ENCODE results near the gene KLHL11. TPM values are rescaled to one million over a fixed set of nuclear protein-coding genes. Genes with fewer than 3 reads are reported as not detected.

The KLHL11 gene, protein sequence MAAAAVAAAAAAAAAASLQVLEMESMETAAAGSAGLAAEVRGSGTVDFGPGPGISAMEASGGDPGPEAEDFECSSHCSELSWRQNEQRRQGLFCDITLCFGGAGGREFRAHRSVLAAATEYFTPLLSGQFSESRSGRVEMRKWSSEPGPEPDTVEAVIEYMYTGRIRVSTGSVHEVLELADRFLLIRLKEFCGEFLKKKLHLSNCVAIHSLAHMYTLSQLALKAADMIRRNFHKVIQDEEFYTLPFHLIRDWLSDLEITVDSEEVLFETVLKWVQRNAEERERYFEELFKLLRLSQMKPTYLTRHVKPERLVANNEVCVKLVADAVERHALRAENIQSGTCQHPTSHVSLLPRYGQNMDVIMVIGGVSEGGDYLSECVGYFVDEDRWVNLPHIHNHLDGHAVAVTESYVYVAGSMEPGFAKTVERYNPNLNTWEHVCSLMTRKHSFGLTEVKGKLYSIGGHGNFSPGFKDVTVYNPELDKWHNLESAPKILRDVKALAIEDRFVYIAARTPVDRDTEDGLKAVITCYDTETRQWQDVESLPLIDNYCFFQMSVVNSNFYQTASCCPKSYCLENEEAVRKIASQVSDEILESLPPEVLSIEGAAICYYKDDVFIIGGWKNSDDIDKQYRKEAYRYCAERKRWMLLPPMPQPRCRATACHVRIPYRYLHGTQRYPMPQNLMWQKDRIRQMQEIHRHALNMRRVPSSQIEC
- total RNA-seq = 13.9 and 16.4 TPM in 2 replicates

DNA sequence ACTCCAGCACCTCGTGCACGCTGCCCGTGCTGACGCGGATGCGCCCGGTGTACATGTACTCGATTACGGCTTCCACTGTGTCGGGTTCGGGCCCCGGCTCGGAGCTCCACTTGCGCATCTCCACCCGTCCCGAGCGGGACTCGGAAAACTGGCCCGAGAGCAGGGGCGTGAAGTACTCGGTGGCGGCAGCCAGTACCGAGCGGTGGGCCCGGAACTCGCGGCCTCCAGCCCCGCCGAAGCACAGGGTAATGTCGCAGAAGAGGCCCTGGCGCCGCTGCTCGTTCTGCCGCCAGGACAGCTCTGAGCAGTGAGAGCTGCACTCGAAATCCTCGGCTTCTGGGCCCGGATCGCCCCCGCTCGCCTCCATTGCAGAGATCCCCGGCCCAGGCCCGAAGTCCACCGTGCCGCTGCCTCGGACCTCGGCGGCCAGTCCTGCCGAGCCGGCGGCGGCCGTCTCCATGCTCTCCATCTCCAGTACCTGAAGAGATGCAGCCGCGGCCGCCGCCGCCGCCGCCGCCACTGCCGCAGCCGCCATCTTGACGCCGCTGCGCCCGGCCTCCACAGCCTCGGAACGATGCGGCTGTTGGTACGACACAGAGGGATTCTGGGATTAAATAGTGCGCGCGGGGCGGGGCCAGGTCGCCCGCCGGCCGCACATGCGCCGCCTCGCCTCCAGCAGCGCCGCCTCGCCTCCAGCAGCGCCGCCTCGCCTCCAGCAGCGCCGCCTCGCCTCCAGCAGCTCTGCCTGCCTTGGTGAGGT lies at the start of gene KLHL11:
Gene KLHL11, minus strand, starts transcription at position 588 of the 760 bp plus-strand sequence. Its CDS starts 53 bp downstream, at position 535.

DNA sequence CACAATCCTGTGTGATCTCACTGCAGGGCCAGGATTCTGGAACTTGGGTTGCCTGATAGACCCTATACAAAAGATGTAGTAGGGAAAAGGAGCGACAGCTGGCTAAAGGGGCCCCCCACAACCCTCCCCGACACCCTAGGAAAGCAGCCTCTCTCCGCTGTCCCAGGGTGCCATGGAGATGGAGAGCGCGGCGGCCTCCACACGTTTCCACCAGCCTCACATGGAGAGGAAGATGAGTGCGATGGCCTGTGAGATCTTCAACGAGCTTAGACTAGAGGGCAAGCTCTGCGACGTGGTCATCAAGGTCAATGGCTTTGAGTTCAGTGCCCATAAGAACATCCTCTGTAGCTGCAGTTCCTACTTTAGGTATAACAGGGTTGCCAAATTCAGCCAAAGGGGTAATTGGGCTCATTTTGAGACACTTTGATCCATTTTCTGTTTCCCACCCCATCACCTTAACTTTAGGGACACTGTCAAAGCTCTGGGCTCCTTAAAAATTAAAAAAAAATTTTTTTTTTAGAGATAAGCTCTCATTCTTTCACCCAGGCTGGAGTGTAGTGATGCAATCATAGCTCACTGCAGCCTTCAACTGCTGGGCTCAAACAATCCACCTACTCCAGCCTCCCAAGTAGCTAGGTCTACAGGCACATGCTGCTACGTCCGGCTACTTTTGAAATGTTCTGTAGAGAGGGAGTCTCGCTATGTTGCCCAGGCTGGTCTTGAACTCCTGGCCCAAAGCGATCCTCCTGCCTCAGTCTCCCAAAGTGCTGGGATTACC lies 27.3 kb downstream of the KLHL11 start, which contains the start of gene KLHL10:
Gene KLHL10, plus strand, starts transcription at position 65 of the 778 bp plus-strand sequence. Its CDS starts 108 bp downstream, at position 173.

DNA sequence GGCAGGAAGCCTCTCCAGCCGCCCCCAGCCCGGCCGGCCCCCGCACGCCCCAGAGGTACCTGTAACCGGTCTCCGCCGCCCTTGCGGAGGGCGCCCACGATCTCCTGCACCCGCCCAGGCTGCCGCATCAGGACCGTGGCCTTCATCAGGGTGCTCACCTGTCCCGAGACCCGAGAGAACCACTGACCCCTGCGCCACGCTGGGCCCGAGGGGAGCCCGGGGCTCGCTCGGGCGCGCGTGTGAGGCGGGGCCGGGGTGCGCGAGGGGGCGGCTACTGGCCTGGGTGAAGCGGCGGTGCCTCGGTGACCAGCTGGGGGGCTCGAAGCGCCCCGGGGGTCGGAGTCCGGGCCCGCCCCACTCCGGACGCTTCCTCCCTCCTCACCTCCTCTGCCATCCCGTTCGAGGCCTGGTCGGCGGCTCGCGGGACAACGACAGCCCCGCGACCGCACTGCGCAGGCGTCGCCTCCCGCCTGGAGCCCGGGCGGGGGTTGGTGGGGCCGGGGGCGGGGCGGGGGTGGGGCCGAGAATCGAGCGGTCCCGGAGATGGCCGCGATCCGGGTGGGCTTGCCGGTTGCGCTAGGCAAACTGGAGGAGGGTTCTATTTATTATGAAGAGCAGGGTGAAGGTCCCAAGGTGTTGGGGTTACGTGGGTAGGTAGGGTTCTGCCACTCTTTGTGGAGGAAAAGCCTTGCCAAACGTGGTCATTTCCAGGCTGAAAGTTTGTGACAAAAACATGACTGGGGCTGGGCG lies 29.2 kb downstream of the KLHL11 start, which contains the start of gene NT5C3B:
Gene NT5C3B, minus strand, starts transcription at position 433 of the 750 bp plus-strand sequence. Its CDS starts 39 bp downstream, at position 394.

DNA sequence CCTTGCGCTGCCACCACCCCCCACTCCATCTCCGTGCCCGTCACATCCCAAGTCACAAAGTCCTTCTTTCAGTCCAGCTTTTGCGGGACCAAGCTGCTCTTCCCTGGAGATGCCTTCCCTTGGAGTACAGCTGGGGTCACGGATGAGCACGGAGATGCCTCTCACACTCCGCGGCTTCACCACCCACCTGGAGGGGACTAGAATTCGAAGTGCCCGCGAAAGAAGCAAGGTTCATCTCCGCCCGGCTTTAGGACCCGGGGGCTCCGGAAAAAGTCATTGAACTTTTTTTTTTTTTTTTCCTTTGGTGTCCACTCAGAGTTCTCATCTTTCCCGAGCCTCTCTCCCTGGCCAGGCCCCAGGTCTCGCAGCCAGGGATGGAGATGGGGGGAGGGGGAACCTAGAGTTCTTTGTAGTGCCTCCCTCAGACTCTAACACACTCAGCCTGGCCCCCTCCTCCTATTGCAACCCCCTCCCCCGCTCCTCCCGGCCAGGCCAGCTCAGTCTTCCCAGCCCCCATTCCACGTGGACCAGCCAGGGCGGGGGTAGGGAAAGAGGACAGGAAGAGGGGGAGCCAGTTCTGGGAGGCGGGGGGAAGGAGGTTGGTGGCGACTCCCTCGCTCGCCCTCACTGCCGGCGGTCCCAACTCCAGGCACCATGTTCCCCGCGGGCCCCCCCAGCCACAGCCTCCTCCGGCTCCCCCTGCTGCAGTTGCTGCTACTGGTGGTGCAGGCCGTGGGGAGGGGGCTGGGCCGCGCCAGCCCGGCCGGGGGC lies 52.7 kb downstream of the KLHL11 start, which contains the start of gene FKBP10:
Gene FKBP10, plus strand, starts transcription at position 624 of the 771 bp plus-strand sequence. Its CDS starts 31 bp downstream, at position 655.

DNA sequence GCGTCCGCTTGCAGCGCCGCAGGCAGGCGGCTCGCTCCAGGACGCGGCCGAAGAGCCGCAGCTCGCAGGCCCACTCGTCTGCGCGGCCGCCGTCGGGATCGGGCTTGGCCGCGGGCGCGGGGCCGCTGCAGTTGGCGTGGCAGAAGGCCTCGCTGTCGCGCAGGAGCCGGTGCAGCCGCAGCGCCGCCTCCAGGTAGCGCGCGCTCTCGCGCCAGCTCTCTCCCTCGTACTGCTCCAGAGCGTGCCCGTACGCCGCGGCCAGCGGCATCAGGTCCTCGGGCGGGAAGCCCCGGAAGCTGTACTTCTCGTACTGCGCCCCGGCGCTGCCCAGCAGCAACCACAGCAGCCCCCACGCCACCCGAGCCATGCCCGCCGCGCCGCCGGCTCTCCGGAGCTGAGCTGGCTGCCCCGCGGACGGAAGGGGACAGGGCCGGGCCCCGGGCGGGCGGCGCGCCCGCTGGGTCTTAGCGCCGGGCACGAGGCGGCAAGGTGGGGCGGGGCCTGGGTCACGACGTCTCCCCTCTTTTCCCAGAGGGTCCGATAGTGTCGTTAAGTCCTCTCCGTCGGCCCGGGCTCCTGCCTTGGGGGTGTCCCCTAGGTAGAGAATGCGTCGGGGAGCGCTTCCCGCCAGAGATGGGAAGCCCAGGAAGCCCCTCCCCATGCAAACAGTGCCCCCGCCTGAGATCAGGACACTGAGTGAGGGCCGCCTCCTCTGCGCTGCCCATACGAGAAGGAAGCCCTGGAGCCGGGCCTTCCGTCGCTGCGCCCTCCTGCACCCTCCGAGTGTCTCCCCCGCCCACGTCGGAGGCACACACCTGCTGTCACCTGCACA lies 53.5 kb downstream of the KLHL11 start, which contains the start of gene P3H4:
Gene P3H4, minus strand, starts transcription at position 401 of the 832 bp plus-strand sequence. Its CDS starts 34 bp downstream, at position 367.

Other genes starting within 250 kb of the KLHL11 start
- 0.94 TPM in 1 of 2 replicates, not detected in the other for gene KRT17, start 240.8 kb downstream of the KLHL11 start, total RNA-seq
- gene EIF1, start 176.5 kb downstream of the KLHL11 start, total RNA-seq = 83.4 and 101 TPM in 2 replicates
- not detected in 2 replicates for gene GAST, start 153.1 kb downstream of the KLHL11 start, total RNA-seq
- gene HAP1, start 130.8 kb downstream of the KLHL11 start, total RNA-seq = not detected in 2 replicates
- gene JUP, start 78.7 kb downstream of the KLHL11 start, total RNA-seq = 169 and 195 TPM in 2 replicates
- 28.8 and 30.7 TPM in 2 replicates for gene P3H4, start 53.5 kb downstream of the KLHL11 start, total RNA-seq
- 83.2 and 91.1 TPM in 2 replicates for gene FKBP10, start 52.4 kb downstream of the KLHL11 start, total RNA-seq
- 52.2 and 58.0 TPM in 2 replicates for gene NT5C3B, start 29.2 kb downstream of the KLHL11 start, total RNA-seq
- gene KLHL10, start 27.6 kb downstream of the KLHL11 start, total RNA-seq = not detected in 2 replicates
- gene ACLY, start 53.5 kb upstream of the KLHL11 start, total RNA-seq = 254 and 389 TPM in 2 replicates
- gene ODAD4, start 65.2 kb upstream of the KLHL11 start, total RNA-seq = not detected in 2 replicates
- gene CNP, start 101.4 kb upstream of the KLHL11 start, total RNA-seq = 81.4 and 83.9 TPM in 2 replicates
- gene DNAJC7, start 152.0 kb upstream of the KLHL11 start, total RNA-seq = 65.2 and 68.0 TPM in 2 replicates
- gene NKIRAS2, start 154.7 kb upstream of the KLHL11 start, total RNA-seq = 56.2 and 69.4 TPM in 2 replicates
- 0.07 and 0.20 TPM in 2 replicates for gene C17orf113, start 185.2 kb upstream of the KLHL11 start, total RNA-seq
- not detected in 2 replicates for gene ZNF385C, start 233.1 kb upstream of the KLHL11 start, total RNA-seq
- gene DHX58, start 247.3 kb upstream of the KLHL11 start, total RNA-seq = 15.4 and 17.7 TPM in 2 replicates

Measured in mammary microvascular endothelial cell (primary cell).